Measurements from ENCODE around the gene HAUS8.

DNA sequence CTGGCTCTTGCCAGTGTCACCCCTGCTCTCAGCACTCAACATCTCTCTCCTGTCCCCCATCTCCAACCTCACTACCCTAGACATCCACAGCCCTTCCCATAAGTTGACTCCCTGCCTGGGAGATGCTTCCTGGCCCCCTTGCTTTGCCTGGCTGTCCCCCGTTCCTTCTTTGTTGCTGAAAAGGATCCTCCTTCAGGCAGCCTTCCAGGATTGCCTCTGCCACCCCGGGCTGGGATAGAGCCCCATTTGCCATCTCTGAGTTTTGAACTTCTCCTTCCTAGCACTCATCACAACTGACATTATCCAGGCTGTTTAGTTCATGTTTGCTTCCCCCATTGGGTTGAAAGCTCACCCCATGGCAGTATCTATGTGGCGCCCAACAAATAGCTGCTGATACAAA lies 68.7 kb downstream of the HAUS8 start:
- TF ChIP-seq, protein P1, sequence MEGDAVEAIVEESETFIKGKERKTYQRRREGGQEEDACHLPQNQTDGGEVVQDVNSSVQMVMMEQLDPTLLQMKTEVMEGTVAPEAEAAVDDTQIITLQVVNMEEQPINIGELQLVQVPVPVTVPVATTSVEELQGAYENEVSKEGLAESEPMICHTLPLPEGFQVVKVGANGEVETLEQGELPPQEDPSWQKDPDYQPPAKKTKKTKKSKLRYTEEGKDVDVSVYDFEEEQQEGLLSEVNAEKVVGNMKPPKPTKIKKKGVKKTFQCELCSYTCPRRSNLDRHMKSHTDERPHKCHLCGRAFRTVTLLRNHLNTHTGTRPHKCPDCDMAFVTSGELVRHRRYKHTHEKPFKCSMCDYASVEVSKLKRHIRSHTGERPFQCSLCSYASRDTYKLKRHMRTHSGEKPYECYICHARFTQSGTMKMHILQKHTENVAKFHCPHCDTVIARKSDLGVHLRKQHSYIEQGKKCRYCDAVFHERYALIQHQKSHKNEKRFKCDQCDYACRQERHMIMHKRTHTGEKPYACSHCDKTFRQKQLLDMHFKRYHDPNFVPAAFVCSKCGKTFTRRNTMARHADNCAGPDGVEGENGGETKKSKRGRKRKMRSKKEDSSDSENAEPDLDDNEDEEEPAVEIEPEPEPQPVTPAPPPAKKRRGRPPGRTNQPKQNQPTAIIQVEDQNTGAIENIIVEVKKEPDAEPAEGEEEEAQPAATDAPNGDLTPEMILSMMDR (IDR thresholded peaks at IDR 0.05), result no peak
- TF ChIP-seq EZH2 (IDR thresholded peaks at IDR 0.05; ENCODE audit: borderline replicate concordance, insufficient read depth, low read depth, low read length, poor library complexity, severe bottlenecking), result no peak
